Jurkat, Clone E6-1 (cell line): Measurements from ENCODE around the gene SNAPC4. TPM values are rescaled to one million over a fixed set of nuclear protein-coding genes. Genes with fewer than 3 reads are reported as not detected.

ENCODE experiments used
- DNase-seq: peaks from one replicate; pipeline ENCODE4 v3.0.0-alpha.2; 2011; ENCODE audit warnings: low read depth, low spot score
- H3K4me3 ChIP-seq: 2 replicates; pipeline ENCODE4 v1.5.1; 2011; ENCODE audit warnings: mild to moderate bottlenecking, low read length, control low read depth, moderate library complexity
- polyA plus RNA-seq: library from polyadenylated mRNA; unstranded; fragments of >200 nt; gene quantifications from one replicate; pipeline ENCODE4 v1.2.1, GENCODE V29; 2012; ENCODE audit warnings: missing spikeins; ENCODE audit not compliant: insufficient read length, insufficient read depth

Gene SNAPC4
- polyA plus RNA-seq, result 11.2 TPM

- DNase-seq, result peak; percentile 77
- peak within 1 kb of the TSS; percentile 87 for H3K4me3 ChIP-seq
Measured at GRCh38 chr9:136400038-136400834, at the start of gene SNAPC4. SNAPC4 (minus strand) TSS chr9:136400170; CDS start chr9:136398428, 1,742 bp downstream.

GRCh38 chr9:136448655-136449054 lies 48.7 kb upstream of the SNAPC4 start:
- H3K4me3 ChIP-seq, result no peak overlapping the region
- no peak for DNase-seq

- no peak overlapping the region for H3K4me3 ChIP-seq
- DNase-seq, result no peak
Measured at GRCh38 chr9:136447173-136447778, 47.3 kb upstream of the SNAPC4 start.

GRCh38 chr9:136445799-136446198 lies 45.8 kb upstream of the SNAPC4 start:
- no peak overlapping the region for H3K4me3 ChIP-seq
- no peak for DNase-seq

GRCh38 chr9:136444102-136444501 lies 44.1 kb upstream of the SNAPC4 start:
- DNase-seq, result no peak
- no peak overlapping the region for H3K4me3 ChIP-seq

- DNase-seq, result no peak
- H3K4me3 ChIP-seq, result no peak overlapping the region
Measured at GRCh38 chr9:136443687-136444086, 43.7 kb upstream of the SNAPC4 start.

- DNase-seq, result no peak
- H3K4me3 ChIP-seq, result no peak overlapping the region
Measured at GRCh38 chr9:136443087-136443486, 43.1 kb upstream of the SNAPC4 start.

- DNase-seq, result no peak
- no peak overlapping the region for H3K4me3 ChIP-seq
Measured at GRCh38 chr9:136442265-136442664, 42.3 kb upstream of the SNAPC4 start.

GRCh38 chr9:136441681-136442245 lies 41.8 kb upstream of the SNAPC4 start:
- no peak overlapping the region for H3K4me3 ChIP-seq
- DNase-seq, result no peak

GRCh38 chr9:136441191-136441680 lies 41.3 kb upstream of the SNAPC4 start:
- no peak overlapping the region for H3K4me3 ChIP-seq
- no peak for DNase-seq

- H3K4me3 ChIP-seq, result peak within 1 kb of the TSS; percentile 58
- peak; percentile 30 for DNase-seq
Measured at GRCh38 chr9:136439481-136440408, 39.8 kb upstream of the SNAPC4 start, which contains the start of gene INPP5E. INPP5E (minus strand) TSS chr9:136439845; CDS start chr9:136439419, 426 bp downstream.

GRCh38 chr9:136438548-136439480 lies 38.8 kb upstream of the SNAPC4 start:
- no peak for DNase-seq
- peak overlapping the region; percentile 58 for H3K4me3 ChIP-seq

- no peak for DNase-seq
- H3K4me3 ChIP-seq, result no peak overlapping the region
Measured at GRCh38 chr9:136437839-136438547, 38.0 kb upstream of the SNAPC4 start.

- no peak for DNase-seq
Measured at GRCh38 chr9:136437430-136437829, 37.5 kb upstream of the SNAPC4 start.

GRCh38 chr9:136436055-136436634 lies 36.2 kb upstream of the SNAPC4 start:
- no peak for DNase-seq
- no peak overlapping the region for H3K4me3 ChIP-seq

More at GRCh38 chr9:136437430-136437829, 37.5 kb upstream of the SNAPC4 start:
- no peak overlapping the region for H3K4me3 ChIP-seq

- DNase-seq, result no peak
- H3K4me3 ChIP-seq, result no peak overlapping the region
Measured at GRCh38 chr9:136434580-136435169, 34.7 kb upstream of the SNAPC4 start.
